Endodermal cell (in vitro differentiated cells): Measurements from ENCODE around the gene USP50. TPM values are rescaled to one million over a fixed set of nuclear protein-coding genes. Genes with fewer than 3 reads are reported as not detected.

Experiments
- DNase-seq: peaks from one replicate; pipeline ENCODE4 v3.0.0-alpha.2; 2017
- H3K27ac ChIP-seq: 2 replicates; pipeline ENCODE4 v1.5.1; 2013; ENCODE audit warnings: mild to moderate bottlenecking, low read depth, low read length, moderate library complexity
- H3K27me3 ChIP-seq: 2 replicates; pipeline ENCODE4 v1.6.1; 2013; ENCODE audit warnings: mild to moderate bottlenecking, low read length, moderate library complexity; ENCODE audit not compliant: insufficient read depth, control insufficient read depth, poor library complexity, severe bottlenecking
- H3K36me3 ChIP-seq: 2 replicates; pipeline ENCODE4 v1.7.0; 2013; ENCODE audit warnings: mild to moderate bottlenecking, low read length, moderate library complexity; ENCODE audit not compliant: control insufficient read depth, insufficient read depth
- H3K4me1 ChIP-seq: one replicate; pipeline ENCODE4 v1.7.0; 2013; ENCODE audit warnings: low read length; ENCODE audit not compliant: control insufficient read depth, insufficient read depth
- H3K4me3 ChIP-seq: 2 replicates; pipeline ENCODE4 v1.5.1; 2013; ENCODE audit warnings: mild to moderate bottlenecking, low read length, moderate library complexity
- H3K9ac ChIP-seq: 2 replicates; pipeline ENCODE4 v1.6.1; 2013; ENCODE audit warnings: mild to moderate bottlenecking, low read length, moderate library complexity; ENCODE audit not compliant: poor library complexity, severe bottlenecking; ENCODE audit errors: extremely low read depth
- H3K9me3 ChIP-seq: 2 replicates; pipeline ENCODE4 v1.6.1; 2013; ENCODE audit warnings: mild to moderate bottlenecking, low read length, moderate library complexity; ENCODE audit not compliant: control insufficient read depth
- H3K27ac Mint-ChIP-seq: 2 replicates; pipeline ENCODE4 v1.8.0; 2020; ENCODE audit warnings: mixed read lengths
- H3K27me3 Mint-ChIP-seq: 2 replicates; pipeline ENCODE4 v1.8.0; 2021; ENCODE audit warnings: mild to moderate bottlenecking, mixed read lengths; ENCODE audit not compliant: insufficient read depth
- H3K36me3 Mint-ChIP-seq: 2 replicates; pipeline ENCODE4 v1.8.0; 2020; ENCODE audit warnings: low read depth, mixed read lengths
- H3K4me1 Mint-ChIP-seq: 2 replicates; pipeline ENCODE4 v1.8.0; 2020; ENCODE audit warnings: mixed read lengths
- H3K4me3 Mint-ChIP-seq: 2 replicates; pipeline ENCODE4 v1.8.0; 2020; ENCODE audit warnings: mild to moderate bottlenecking, moderate library complexity, mixed read lengths
- H3K9me3 Mint-ChIP-seq: 2 replicates; pipeline ENCODE4 v1.8.0; 2020; ENCODE audit warnings: mild to moderate bottlenecking, mixed read lengths
- CTCF ChIP-seq: fragments of 200-600 bp; sonication (generic); conservative IDR thresholded peaks from 2 replicates; pipeline ENCODE4 v1.5.0; 2021; ENCODE audit warnings: antibody characterized with exemption, mild to moderate bottlenecking
- total RNA-seq, 2 donors: library from RNA; stranded (reverse); fragmentation: NEBNext Ultra II Directional in 1 of 2; extraction: Animal tissue kit (Norgen Biotek cat#: 25700) in 1 of 2; gene quantifications; 2 replicates in 1 of 2; 3 replicates in 1 of 2; pipeline ENCODE4 v1.2.1, GENCODE V29; 2021

Gene USP50
- total RNA-seq, 2 donors from 2014 or later = 2.1 to 4.6 TPM

- H3K27me3 Mint-ChIP-seq = no peaks in the 10 kb centered on the region
- no peak overlapping the region for H3K27ac ChIP-seq
- no peak overlapping the region for H3K9ac ChIP-seq
- H3K4me1 Mint-ChIP-seq = no peaks in the 10 kb centered on the region
- no peak overlapping the region for H3K4me3 ChIP-seq
- H3K4me1 ChIP-seq = no peaks in the 10 kb centered on the region
- H3K27me3 ChIP-seq = no peaks in the 10 kb centered on the region
- H3K36me3 ChIP-seq = peaks cover 65% of the 10 kb centered on the region
- H3K9me3 ChIP-seq = no peaks in the 10 kb centered on the region
- no peaks in the 10 kb centered on the region for H3K9me3 Mint-ChIP-seq
- peaks cover 55% of the 10 kb centered on the region for H3K36me3 Mint-ChIP-seq
- no peak overlapping the region for H3K4me3 Mint-ChIP-seq
- no peak overlapping the region for H3K27ac Mint-ChIP-seq
- no peak for DNase-seq
- TF ChIP-seq CTCF = no peak
Measured at GRCh38 chr15:50452927-50453326, 93.5 kb downstream of the USP50 start.

Other genes starting within 250 kb of the USP50 start
- 10 to 100 TPM; 32.0 to 37.5 TPM for gene GABPB1, start 191.5 kb downstream of the USP50 start, total RNA-seq
- gene USP8, start 122.3 kb downstream of the USP50 start, total RNA-seq = 10 to 100 TPM; 71.1 to 74.3 TPM
- 10 to 100 TPM; 42.7 to 46.4 TPM for gene TRPM7, start 140.1 kb upstream of the USP50 start, total RNA-seq
- 10 to 100 TPM; 62.4 to 78.7 TPM for gene SPPL2A, start 219.0 kb upstream of the USP50 start, total RNA-seq